ENCODE results near the gene DHRS1. TPM values are rescaled to one million over a fixed set of nuclear protein-coding genes. Genes with fewer than 3 reads are reported as not detected.

The DHRS1 gene
- polyA plus RNA-seq, 2 of the 4 experiments (the other 2 are of a cell fraction) = 15.1 to 17.4 TPM

- TF ChIP-seq POLR2AphosphoS2 (conservative IDR thresholded peaks at IDR 0.05; ENCODE audit: low read length) (no peak), MYC (IDR thresholded peaks at IDR 0.05; ENCODE audit: borderline replicate concordance, low read length) (no peak), HDAC2 (IDR thresholded peaks at IDR 0.05) (no peak), MAZ (IDR thresholded peaks at IDR 0.05; ENCODE audit: borderline replicate concordance, low read depth, low read length) (no peak), NR3C1 (IDR thresholded peaks at IDR 0.05) (no peak), NFE2L2 (conservative IDR thresholded peaks at IDR 0.05; ENCODE audit: low read length) (no peak), KDM5A (IDR thresholded peaks at IDR 0.05) (no peak), FOSB (CRISPR knock-in tag; IDR thresholded peaks at IDR 0.05) (no peak)
- Histone ChIP-seq H3K27ac (no peak overlapping the region), H3K9me3 (no peaks in the 10 kb centered on the region), H3K4me2 (no peak overlapping the region), H3K4me1 (no peaks in the 10 kb centered on the region), H3K4me3 (no peak overlapping the region)
- DNase-seq (ENCODE audit: low read depth in 1 of 2, low spot score in 1 of 2) (no peak), FAIRE-seq (no peak), ATAC-seq (no peak)
- CTCF ChIA-PET = interaction anchor here (0.7 to 34.0 kb wide), 6 partner anchors 9 to 151 kb away, joined by 3 to 469 read pairs (median 4); partner anchors contain the start of genes CIDEB, DHRS1, LTB4R and LTB4R2
- POLR2A ChIA-PET = interaction anchor here (1.2 to 1.6 kb wide), 3 partner anchors 9 to 39 kb away, joined by 3 to 5 read pairs (median 3); partner anchors contain the start of genes RABGGTA and TINF2
- WGBS (ENCODE audit: missing lambda C conversion rate) = 76% methylated on average over 6 of the region's 6 CpGs
Observed at GRCh38 chr14:24280797-24281460, 18.7 kb downstream of the DHRS1 start.

GRCh38 chr14:24279301-24280186 is 20.0 kb downstream of the DHRS1 start:
- POLR2A ChIA-PET = interaction anchor here (1.2 to 1.6 kb wide), 3 partner anchors 8 to 37 kb away, joined by 3 to 5 read pairs (median 3); partner anchors contain the start of genes RABGGTA and TINF2

GRCh38 chr14:24278424-24278823 is 21.2 kb downstream of the DHRS1 start:
- CTCF ChIA-PET = interaction anchor here (2.1 to 34.0 kb wide), 2 partner anchors 25 to 36 kb away, joined by 7 to 469 read pairs; partner anchors contain the start of genes CIDEB, DHRS1, LTB4R and LTB4R2
- no peak for ATAC-seq
- 83% methylated on average over 5 of the region's 5 CpGs for WGBS (ENCODE audit: missing lambda C conversion rate)
- no peak overlapping the region for H3K27ac ChIP-seq
- H3K4me2 ChIP-seq = no peak overlapping the region
- POLR2A ChIA-PET = no interaction called here
- H3K4me1 ChIP-seq = no peaks in the 10 kb centered on the region
- H3K4me3 ChIP-seq = no peak overlapping the region
- no peak for DNase-seq (ENCODE audit: low read depth in 1 of 2, low spot score in 1 of 2)
- H3K9me3 ChIP-seq = no peaks in the 10 kb centered on the region
- no peak for FAIRE-seq
- TF ChIP-seq RCOR1 (IDR thresholded peaks at IDR 0.05; ENCODE audit: low read depth, low read length) (no peak), HDAC2 (IDR thresholded peaks at IDR 0.05) (no peak), TP53 (CRISPR knock-in tag; IDR thresholded peaks at IDR 0.05) (no peak), ZNF302 (CRISPR knock-in tag; IDR thresholded peaks at IDR 0.05) (no peak), TFCP2L1 (CRISPR knock-in tag; IDR thresholded peaks at IDR 0.05) (no peak), ESRRA (IDR thresholded peaks at IDR 0.05; ENCODE audit: borderline replicate concordance, low read length) (no peak), NFE2L2 (conservative IDR thresholded peaks at IDR 0.05; ENCODE audit: low read length) (no peak), KDM5A (IDR thresholded peaks at IDR 0.05) (no peak), HOXA7 (CRISPR knock-in tag; IDR thresholded peaks at IDR 0.05) (no peak), USF2 (IDR thresholded peaks at IDR 0.05) (no peak), MAX (IDR thresholded peaks at IDR 0.05) (no peak), REST (IDR thresholded peaks at IDR 0.05) (no peak), E2F6 (IDR thresholded peaks at IDR 0.05; ENCODE audit: borderline replicate concordance, low read depth) (no peak), ATOH8 (CRISPR knock-in tag; IDR thresholded peaks at IDR 0.05; ENCODE audit: low read depth) (no peak), ZFP36 (IDR thresholded peaks at IDR 0.05; ENCODE audit: borderline replicate concordance, partially characterized antibody) (no peak), POLR2A (IDR thresholded peaks at IDR 0.05; ENCODE audit: low read length) (no peak), CHD2 (IDR thresholded peaks at IDR 0.05; ENCODE audit: low read length, partially characterized antibody) (no peak), JUNB (IDR thresholded peaks at IDR 0.05) (no peak)

More at GRCh38 chr14:24279301-24280186, 20.0 kb downstream of the DHRS1 start:
- DNase-seq (ENCODE audit: low read depth in 1 of 2, low spot score in 1 of 2) = peak in 1 of 2 experiments; percentile 41
- WGBS (ENCODE audit: missing lambda C conversion rate) = 61% methylated on average over 11 of the region's 11 CpGs
- Histone ChIP-seq H3K27ac (no peak overlapping the region), H3K9me3 (no peaks in the 10 kb centered on the region), H3K4me3 (no peak overlapping the region), H3K4me2 (no peak overlapping the region), H3K4me1 (no peaks in the 10 kb centered on the region)
- peak; percentile 66 to 69; a peak in 5 of 6 replicates for ATAC-seq
- CTCF ChIA-PET = interaction anchor here (1.7 to 34.0 kb wide), 5 partner anchors 7 to 152 kb away, joined by 4 to 469 read pairs (median 7); partner anchors contain the start of genes CIDEB, DHRS1, LTB4R and LTB4R2
- FAIRE-seq = no peak
- TF ChIP-seq RCOR1 (IDR thresholded peaks at IDR 0.05; ENCODE audit: low read depth, low read length) = no peak
- TF ChIP-seq RAD21 (conservative IDR thresholded peaks at IDR 0.05 in 1 of 2, IDR thresholded peaks at IDR 0.05 in 1 of 2) = peak in 1 of 2 experiments; percentile 19; a peak in 1 of 5 replicates
- TF ChIP-seq CBX2 (IDR thresholded peaks at IDR 0.05; ENCODE audit: borderline replicate concordance, low read depth) = no peak
- no peak for TF ChIP-seq RARB (CRISPR knock-in tag; IDR thresholded peaks at IDR 0.05)
- TF ChIP-seq EHF (CRISPR knock-in tag; IDR thresholded peaks at IDR 0.05) = no peak
- no peak for TF ChIP-seq MAZ (IDR thresholded peaks at IDR 0.05; ENCODE audit: borderline replicate concordance, low read depth, low read length)
- peak; percentile 60; the same call in 1 of the 2 replicates for TF ChIP-seq RFX5 (IDR thresholded peaks at IDR 0.05)
- TF ChIP-seq JUN (IDR thresholded peaks at IDR 0.05) = no peak

Data from A549 (cell line).